ENCODE measurements around the gene CEP72. TPM values are rescaled to one million over a fixed set of nuclear protein-coding genes. Genes with fewer than 3 reads are reported as not detected.

Gene CEP72
- total RNA-seq, 1 experiment from 2014 or later = 33.2 TPM

- no peak overlapping the region for H3K27ac ChIP-seq (ENCODE audit: low read length)
- ATAC-seq (no peak), DNase-seq (ENCODE audit: low read depth, low spot score) (no peak)
- CTCF ChIA-PET = interaction anchor here (0.6 to 0.8 kb wide), 2 partner anchors 20 to 516 kb away, joined by 3 to 5 read pairs; no protein-coding TSS in a partner anchor
- H3K9me3 ChIP-seq (ENCODE audit: control insufficient read depth, insufficient read depth, low read depth, low read length) = no peaks in the 10 kb centered on the region
- no peak overlapping the region for H3K4me3 ChIP-seq (ENCODE audit: low read depth in 2 of 2, low read length in 2 of 2)
- peaks cover 15% of the 10 kb centered on the region for H3K36me3 ChIP-seq (ENCODE audit: control insufficient read depth, insufficient read depth, low read length)
- intact Hi-C loops (cut with micrococcal nuclease; ENCODE audit: unreplicated experiment) (no loop called here), in situ Hi-C loops (cut with HindIII; ENCODE audit: low pct_unique_long_range_greater_than_20kb, low sequenced_read_pairs) (no loop called here)
- H3K27me3 ChIP-seq (ENCODE audit: control insufficient read depth, insufficient read depth, low read length) = no peaks in the 10 kb centered on the region
- POLR2A ChIA-PET = no interaction called here
- H3K4me1 ChIP-seq (ENCODE audit: control insufficient read depth, insufficient read depth, low read length) = no peaks in the 10 kb centered on the region
- TF ChIP-seq CTCF (IDR thresholded peaks at IDR 0.05) = no peak
- no peak for TF ChIP-seq SIN3A (IDR thresholded peaks at IDR 0.05; ENCODE audit: borderline replicate concordance, insufficient read depth, low read depth, low read length)
- no peak for TF ChIP-seq TCF7L2 (IDR thresholded peaks at IDR 0.05; ENCODE audit: low read depth, low read length)
- TF ChIP-seq POLR2AphosphoS5 (IDR thresholded peaks at IDR 0.05; ENCODE audit: low read depth, low read length) = no peak
- TF ChIP-seq, protein P1, sequence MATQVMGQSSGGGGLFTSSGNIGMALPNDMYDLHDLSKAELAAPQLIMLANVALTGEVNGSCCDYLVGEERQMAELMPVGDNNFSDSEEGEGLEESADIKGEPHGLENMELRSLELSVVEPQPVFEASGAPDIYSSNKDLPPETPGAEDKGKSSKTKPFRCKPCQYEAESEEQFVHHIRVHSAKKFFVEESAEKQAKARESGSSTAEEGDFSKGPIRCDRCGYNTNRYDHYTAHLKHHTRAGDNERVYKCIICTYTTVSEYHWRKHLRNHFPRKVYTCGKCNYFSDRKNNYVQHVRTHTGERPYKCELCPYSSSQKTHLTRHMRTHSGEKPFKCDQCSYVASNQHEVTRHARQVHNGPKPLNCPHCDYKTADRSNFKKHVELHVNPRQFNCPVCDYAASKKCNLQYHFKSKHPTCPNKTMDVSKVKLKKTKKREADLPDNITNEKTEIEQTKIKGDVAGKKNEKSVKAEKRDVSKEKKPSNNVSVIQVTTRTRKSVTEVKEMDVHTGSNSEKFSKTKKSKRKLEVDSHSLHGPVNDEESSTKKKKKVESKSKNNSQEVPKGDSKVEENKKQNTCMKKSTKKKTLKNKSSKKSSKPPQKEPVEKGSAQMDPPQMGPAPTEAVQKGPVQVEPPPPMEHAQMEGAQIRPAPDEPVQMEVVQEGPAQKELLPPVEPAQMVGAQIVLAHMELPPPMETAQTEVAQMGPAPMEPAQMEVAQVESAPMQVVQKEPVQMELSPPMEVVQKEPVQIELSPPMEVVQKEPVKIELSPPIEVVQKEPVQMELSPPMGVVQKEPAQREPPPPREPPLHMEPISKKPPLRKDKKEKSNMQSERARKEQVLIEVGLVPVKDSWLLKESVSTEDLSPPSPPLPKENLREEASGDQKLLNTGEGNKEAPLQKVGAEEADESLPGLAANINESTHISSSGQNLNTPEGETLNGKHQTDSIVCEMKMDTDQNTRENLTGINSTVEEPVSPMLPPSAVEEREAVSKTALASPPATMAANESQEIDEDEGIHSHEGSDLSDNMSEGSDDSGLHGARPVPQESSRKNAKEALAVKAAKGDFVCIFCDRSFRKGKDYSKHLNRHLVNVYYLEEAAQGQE (IDR thresholded peaks at IDR 0.05; ENCODE audit: insufficient read depth in 1 of 2, low read depth in 2 of 2, low read length in 1 of 2) = no peak
- BruUV-seq (replicated peaks) = no TSS peak
Observed at GRCh38 chr5:622946-623522, 10.9 kb downstream of the CEP72 start.

DNA sequence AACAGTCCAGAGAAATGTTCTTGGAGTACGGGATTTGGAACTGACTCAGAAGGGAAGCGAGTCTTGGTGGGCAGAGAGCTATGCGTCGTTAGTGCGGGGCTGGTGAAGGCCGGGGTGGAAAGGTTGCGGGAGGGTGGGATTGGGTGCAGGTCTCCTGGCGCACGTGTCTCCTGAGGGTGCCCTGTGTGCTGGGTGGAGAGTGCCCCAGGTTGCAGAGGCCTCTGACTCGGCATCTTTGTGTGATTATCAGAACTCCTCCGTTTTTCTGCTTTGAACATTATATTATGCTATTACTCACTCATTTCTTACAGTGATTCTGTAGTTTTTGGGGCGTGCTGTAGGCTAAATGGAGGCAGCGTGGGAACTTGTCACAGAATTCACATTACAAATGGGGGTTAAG, 11.4 kb downstream of the CEP72 start:
- ChIA-PET POLR2A (no interaction called here), CTCF (interaction anchor here (0.8 kb wide), 1 partner anchor 20 kb away, joined by 5 read pairs; no protein-coding TSS in a partner anchor)
- Histone ChIP-seq H3K9me3 (ENCODE audit: control insufficient read depth, insufficient read depth, low read depth, low read length) (no peaks in the 10 kb centered on the region), H3K27me3 (ENCODE audit: control insufficient read depth, insufficient read depth, low read length) (no peaks in the 10 kb centered on the region), H3K4me1 (ENCODE audit: control insufficient read depth, insufficient read depth, low read length) (no peaks in the 10 kb centered on the region), H3K36me3 (ENCODE audit: control insufficient read depth, insufficient read depth, low read length) (peaks cover 15% of the 10 kb centered on the region), H3K4me3 (ENCODE audit: low read depth in 2 of 2, low read length in 2 of 2) (no peak overlapping the region), H3K27ac (ENCODE audit: low read length) (no peak overlapping the region)
- in situ Hi-C loops (cut with HindIII; ENCODE audit: low pct_unique_long_range_greater_than_20kb, low sequenced_read_pairs) (no loop called here), intact Hi-C loops (cut with micrococcal nuclease; ENCODE audit: unreplicated experiment) (no loop called here)
- DNase-seq (ENCODE audit: low read depth, low spot score) (no peak), ATAC-seq (no peak)
- no TSS peak for BruUV-seq (replicated peaks)
- TF ChIP-seq, protein P1 (IDR thresholded peaks at IDR 0.05; ENCODE audit: insufficient read depth in 1 of 2, low read depth in 2 of 2, low read length in 1 of 2) = no peak
- TF ChIP-seq CTCF (IDR thresholded peaks at IDR 0.05) (no peak), TCF7L2 (IDR thresholded peaks at IDR 0.05; ENCODE audit: low read depth, low read length) (no peak), POLR2AphosphoS5 (IDR thresholded peaks at IDR 0.05; ENCODE audit: low read depth, low read length) (no peak), SIN3A (IDR thresholded peaks at IDR 0.05; ENCODE audit: borderline replicate concordance, insufficient read depth, low read depth, low read length) (no peak)
